ENCODE measurements around the gene CUEDC2. TPM values are rescaled to one million over a fixed set of nuclear protein-coding genes. Genes with fewer than 3 reads are reported as not detected.
A peak's percentile ranks its signal among the peaks of the same experiment; 100 is the strongest.

The CUEDC2 gene
- total RNA-seq, 3 donors from 2014 or later (not counting 1 experiment from before 2014, with no cell fraction given), result 35.0 to 43.0 (median 37.7) TPM

- Mint-ChIP-seq H3K9me3 (no peaks in the 10 kb centered on the region), H3K27ac (peak overlapping the region in 1 of 2 donors; percentile 97), H3K36me3 (no peaks in the 10 kb centered on the region), H3K27me3 (ENCODE audit: low read depth in 2 of 2) (peaks cover 5 to 27% of the 10 kb centered on the region in 2 donors), H3K4me3 (peak overlapping the region; percentile 98), H3K4me1 (peaks cover 9 to 44% of the 10 kb centered on the region in 2 donors)
- H3K36me3 ChIP-seq (ENCODE audit: control insufficient read depth, insufficient read depth, low read length), result peaks cover 7% of the 10 kb centered on the region
- peaks cover 26% of the 10 kb centered on the region for H3K27me3 ChIP-seq (ENCODE audit: control insufficient read depth, insufficient read depth, low read length)
- DNase-seq (peak; percentile 72 to 85), ATAC-seq (peak; percentile 20 to 29 (median 21))
- H3K4me1 ChIP-seq (ENCODE audit: control insufficient read depth, insufficient read depth, low read length), result peaks cover 39% of the 10 kb centered on the region
- no peaks in the 10 kb centered on the region for H3K9me3 ChIP-seq (ENCODE audit: control insufficient read depth, insufficient read depth, low read length)
- under 1% methylated on average over 43 of the region's 54 CpGs for WGBS (ENCODE audit: insufficient coverage)
- H3K27ac ChIP-seq (ENCODE audit: low read length), result no peak overlapping the region
- intact Hi-C loops (cut with micrococcal nuclease), result loop anchor here (5.0 kb wide), 1 partner anchor 43 kb away; no protein-coding TSS in a partner anchor
- H3K4me3 ChIP-seq (ENCODE audit: low read length), result no peak overlapping the region
- TF ChIP-seq, protein P1, sequence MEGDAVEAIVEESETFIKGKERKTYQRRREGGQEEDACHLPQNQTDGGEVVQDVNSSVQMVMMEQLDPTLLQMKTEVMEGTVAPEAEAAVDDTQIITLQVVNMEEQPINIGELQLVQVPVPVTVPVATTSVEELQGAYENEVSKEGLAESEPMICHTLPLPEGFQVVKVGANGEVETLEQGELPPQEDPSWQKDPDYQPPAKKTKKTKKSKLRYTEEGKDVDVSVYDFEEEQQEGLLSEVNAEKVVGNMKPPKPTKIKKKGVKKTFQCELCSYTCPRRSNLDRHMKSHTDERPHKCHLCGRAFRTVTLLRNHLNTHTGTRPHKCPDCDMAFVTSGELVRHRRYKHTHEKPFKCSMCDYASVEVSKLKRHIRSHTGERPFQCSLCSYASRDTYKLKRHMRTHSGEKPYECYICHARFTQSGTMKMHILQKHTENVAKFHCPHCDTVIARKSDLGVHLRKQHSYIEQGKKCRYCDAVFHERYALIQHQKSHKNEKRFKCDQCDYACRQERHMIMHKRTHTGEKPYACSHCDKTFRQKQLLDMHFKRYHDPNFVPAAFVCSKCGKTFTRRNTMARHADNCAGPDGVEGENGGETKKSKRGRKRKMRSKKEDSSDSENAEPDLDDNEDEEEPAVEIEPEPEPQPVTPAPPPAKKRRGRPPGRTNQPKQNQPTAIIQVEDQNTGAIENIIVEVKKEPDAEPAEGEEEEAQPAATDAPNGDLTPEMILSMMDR (IDR thresholded peaks at IDR 0.05), result no peak
Observed at GRCh38 chr10:102419269-102420180, 12.8 kb downstream of the CUEDC2 start.

GRCh38 chr10:102418622-102419268 is 13.6 kb downstream of the CUEDC2 start, which contains the start of gene PSD:
Gene PSD, minus strand, starts transcription at chr10:102418785. Its CDS starts 1,747 bp downstream, at chr10:102417038.
- Histone ChIP-seq H3K9me3 (ENCODE audit: control insufficient read depth, insufficient read depth, low read length) (no peaks in the 10 kb centered on the region), H3K27me3 (ENCODE audit: control insufficient read depth, insufficient read depth, low read length) (peaks cover 26% of the 10 kb centered on the region), H3K27ac (ENCODE audit: low read length) (no peak within 1 kb of the TSS), H3K4me3 (ENCODE audit: low read length) (no peak within 1 kb of the TSS), H3K4me1 (ENCODE audit: control insufficient read depth, insufficient read depth, low read length) (peaks cover 39% of the 10 kb centered on the region), H3K36me3 (ENCODE audit: control insufficient read depth, insufficient read depth, low read length) (peaks cover 3% of the 10 kb centered on the region)
- H3K27me3 Mint-ChIP-seq (ENCODE audit: low read depth in 2 of 2), result peaks cover 5 to 32% of the 10 kb centered on the region in 2 donors
- TF ChIP-seq, protein P1 (IDR thresholded peaks at IDR 0.05), result no peak
- H3K9me3 Mint-ChIP-seq, result no peaks in the 10 kb centered on the region
- H3K4me3 Mint-ChIP-seq, result peak within 1 kb of the TSS; percentile 98
- H3K4me1 Mint-ChIP-seq, result peaks cover 9 to 44% of the 10 kb centered on the region in 2 donors
- no peaks in the 10 kb centered on the region for H3K36me3 Mint-ChIP-seq
- ATAC-seq (no peak), DNase-seq (no peak)
- intact Hi-C loops (cut with micrococcal nuclease), result loop anchor here (5.0 kb wide), 1 partner anchor 44 kb away; no protein-coding TSS in a partner anchor
- peak within 1 kb of the TSS in 1 of 2 donors; percentile 36 for H3K27ac Mint-ChIP-seq
- WGBS (ENCODE audit: insufficient coverage), result 7% methylated on average over 42 of the region's 45 CpGs

- Histone ChIP-seq H3K27ac (ENCODE audit: low read length) (no peak overlapping the region), H3K9me3 (ENCODE audit: control insufficient read depth, insufficient read depth, low read length) (no peaks in the 10 kb centered on the region), H3K36me3 (ENCODE audit: control insufficient read depth, insufficient read depth, low read length) (no peaks in the 10 kb centered on the region), H3K4me1 (ENCODE audit: control insufficient read depth, insufficient read depth, low read length) (peaks cover 20% of the 10 kb centered on the region), H3K27me3 (ENCODE audit: control insufficient read depth, insufficient read depth, low read length) (peaks cover 31% of the 10 kb centered on the region), H3K4me3 (ENCODE audit: low read length) (no peak overlapping the region)
- Mint-ChIP-seq H3K4me1 (peaks cover 9 to 32% of the 10 kb centered on the region in 2 donors), H3K4me3 (no peak overlapping the region), H3K27ac (no peak overlapping the region), H3K36me3 (no peaks in the 10 kb centered on the region), H3K9me3 (no peaks in the 10 kb centered on the region), H3K27me3 (ENCODE audit: low read depth in 2 of 2) (peaks cover 18 to 39% of the 10 kb centered on the region in 2 donors)
- WGBS (ENCODE audit: insufficient coverage), result 88% methylated on average over 20 of the region's 20 CpGs
- TF ChIP-seq, protein P1 (IDR thresholded peaks at IDR 0.05), result no peak
- intact Hi-C loops (cut with micrococcal nuclease), result loop anchor here (5.0 kb wide), 1 partner anchor 46 kb away; no protein-coding TSS in a partner anchor
- ATAC-seq (no peak), DNase-seq (no peak)
Observed at GRCh38 chr10:102416695-102417094, 15.7 kb downstream of the CUEDC2 start.
